Measurements from ENCODE around the gene TSC22D1.

Gene TSC22D1

GRCh38 chr13:44423824-44424223 lies 152.3 kb downstream of the TSC22D1 start:
- no peak for DNase-seq

GRCh38 chr13:44422755-44423643 lies 153.1 kb downstream of the TSC22D1 start:
- no peak for DNase-seq

- no peak for DNase-seq
Observed at GRCh38 chr13:44421853-44422525, 154.1 kb downstream of the TSC22D1 start.

DNA sequence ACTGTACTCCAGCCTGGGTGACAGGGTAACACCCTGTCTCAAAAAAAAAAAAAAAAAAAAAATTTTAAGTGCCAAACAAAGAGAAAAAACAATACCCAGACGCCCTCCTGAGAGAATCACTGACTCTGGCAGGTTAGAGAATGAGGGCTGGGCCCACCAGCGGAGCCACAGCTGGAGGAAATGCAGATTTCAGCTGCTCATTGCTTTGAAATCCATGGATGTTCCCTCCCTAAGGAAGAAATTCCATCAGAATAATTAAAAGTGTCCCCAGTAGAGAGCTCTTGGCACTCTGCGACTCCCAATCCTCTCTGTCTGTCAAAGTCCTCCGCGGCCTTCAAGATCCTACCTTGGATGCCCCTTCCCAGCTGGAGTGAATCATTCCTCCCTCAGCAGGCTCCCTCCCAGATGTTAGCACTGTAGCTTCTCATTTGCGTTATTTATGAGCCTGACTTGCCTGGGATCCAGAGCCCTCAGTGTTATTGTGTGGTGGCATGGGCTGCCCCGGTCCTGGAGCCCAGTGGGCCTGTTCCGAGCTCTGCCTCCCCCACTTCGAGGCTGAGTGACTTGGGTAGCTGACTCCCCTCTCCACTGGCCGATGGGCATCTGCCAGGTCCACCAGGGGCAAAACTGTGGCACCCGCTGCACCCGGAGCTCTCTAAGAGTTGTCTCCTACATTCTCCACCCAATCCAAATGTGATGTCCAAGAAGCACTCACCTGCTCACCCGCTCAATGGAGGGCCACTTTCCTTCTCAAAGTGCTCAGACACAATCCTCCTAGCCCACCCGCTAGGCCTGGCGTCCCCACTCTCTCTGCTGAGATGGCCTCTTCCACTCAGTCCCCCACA lies 155.5 kb downstream of the TSC22D1 start:
- no peak for DNase-seq

DNA sequence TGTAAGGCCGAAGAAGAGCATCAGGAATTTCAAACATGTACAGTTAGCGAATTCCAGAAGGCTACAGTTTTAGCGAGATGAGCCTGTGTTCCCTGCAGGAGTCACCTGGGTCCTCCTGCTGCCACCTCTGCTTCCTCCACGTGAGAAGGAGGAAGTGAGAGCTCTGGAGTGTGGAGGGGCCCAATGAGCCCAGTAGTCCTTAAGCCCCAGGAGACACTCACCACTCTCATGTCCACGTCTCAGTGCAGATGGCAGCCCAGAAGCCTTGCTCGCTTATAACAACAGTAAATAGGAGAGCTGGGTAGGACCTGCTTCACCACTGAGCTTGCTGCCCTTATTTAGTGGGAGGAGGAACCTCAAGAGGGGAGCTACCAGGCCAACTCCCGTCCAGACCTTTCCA lies 158.3 kb downstream of the TSC22D1 start:
- DNase-seq, result no peak

GRCh38 chr13:44417446-44417845 lies 158.7 kb downstream of the TSC22D1 start:
- no peak for DNase-seq

DNA sequence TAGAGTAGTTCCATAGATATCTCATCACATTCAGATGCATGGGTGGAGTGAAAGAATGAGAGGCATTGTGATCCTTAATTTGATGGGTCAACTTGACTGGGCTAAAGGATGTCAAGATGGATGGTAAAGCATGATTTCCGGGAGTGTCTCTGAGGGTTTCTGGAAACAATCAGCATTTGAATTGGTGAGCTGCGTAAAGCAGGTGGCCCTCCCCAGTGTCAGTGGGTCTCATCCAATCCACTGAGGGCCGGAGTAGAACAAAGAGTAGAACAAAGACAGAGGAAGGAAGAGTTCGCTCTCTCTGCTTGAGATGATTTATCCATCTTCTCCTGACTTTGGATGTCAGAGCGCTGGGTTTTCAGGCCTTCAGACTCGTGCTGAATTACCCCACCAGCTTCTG lies 159.4 kb downstream of the TSC22D1 start:
- no peak for DNase-seq

GRCh38 chr13:44416301-44416700 lies 159.8 kb downstream of the TSC22D1 start:
- no peak for DNase-seq

DNA sequence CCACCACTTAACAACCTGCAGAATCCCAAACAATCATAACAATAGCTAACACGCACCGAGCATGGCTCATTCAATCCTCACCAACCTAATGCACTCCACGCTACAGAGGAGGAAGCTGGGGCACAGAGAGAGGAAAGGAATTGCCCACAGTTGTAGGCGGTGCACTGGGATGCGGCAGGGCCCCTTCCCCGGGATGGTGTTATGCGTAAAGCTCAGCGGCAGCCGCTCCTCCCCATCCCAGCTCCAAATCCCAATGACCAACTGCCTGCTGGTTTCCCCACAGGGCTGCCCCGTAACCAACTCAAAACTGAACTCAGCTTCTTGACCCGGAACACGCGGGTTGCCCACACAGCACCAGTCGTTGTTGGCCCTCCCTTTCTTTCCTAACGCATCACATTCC lies 160.3 kb downstream of the TSC22D1 start:
- DNase-seq, result no peak

DNA sequence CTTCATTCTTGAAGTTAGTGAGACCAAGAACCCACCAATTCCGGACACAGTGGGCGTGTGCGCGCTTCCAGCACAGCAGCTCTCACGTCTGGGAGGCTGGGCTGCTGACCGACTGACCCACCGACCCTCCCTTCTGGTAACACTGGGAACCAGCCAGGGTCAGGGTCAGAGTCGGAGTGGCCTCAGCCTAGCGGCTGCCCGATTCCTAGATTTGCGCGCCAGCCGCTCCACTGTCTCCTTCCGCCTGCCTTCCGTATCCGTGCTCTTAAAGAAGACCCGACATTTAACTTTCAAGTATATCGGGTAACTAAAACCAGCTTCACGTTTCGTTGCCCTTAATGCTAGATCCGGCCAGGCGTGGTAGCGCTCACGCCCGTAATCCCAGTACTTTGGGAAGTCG lies 161.4 kb downstream of the TSC22D1 start:
- no peak for DNase-seq

DNA sequence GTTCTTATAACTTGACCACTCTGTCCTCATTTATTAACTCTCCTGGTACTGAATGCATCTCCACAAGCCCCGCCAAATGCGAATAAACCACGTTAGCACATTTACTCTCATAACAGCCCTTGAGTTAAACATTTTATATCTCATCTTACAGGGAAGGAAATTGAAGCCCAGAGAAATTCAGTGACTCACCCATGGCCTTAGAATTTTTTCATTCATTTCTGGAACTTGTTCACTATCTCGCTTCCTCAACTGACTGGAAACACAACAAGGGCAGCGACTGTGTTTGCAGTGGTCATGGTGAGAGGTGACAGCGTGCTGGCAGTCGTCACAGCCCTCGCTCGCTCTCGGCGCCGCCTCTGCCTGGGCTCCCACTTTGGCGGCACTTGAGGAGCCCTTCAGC lies 163.0 kb downstream of the TSC22D1 start:
- no peak for DNase-seq

GRCh38 chr13:44412346-44412935 lies 163.7 kb downstream of the TSC22D1 start:
- DNase-seq, result no peak

DNA sequence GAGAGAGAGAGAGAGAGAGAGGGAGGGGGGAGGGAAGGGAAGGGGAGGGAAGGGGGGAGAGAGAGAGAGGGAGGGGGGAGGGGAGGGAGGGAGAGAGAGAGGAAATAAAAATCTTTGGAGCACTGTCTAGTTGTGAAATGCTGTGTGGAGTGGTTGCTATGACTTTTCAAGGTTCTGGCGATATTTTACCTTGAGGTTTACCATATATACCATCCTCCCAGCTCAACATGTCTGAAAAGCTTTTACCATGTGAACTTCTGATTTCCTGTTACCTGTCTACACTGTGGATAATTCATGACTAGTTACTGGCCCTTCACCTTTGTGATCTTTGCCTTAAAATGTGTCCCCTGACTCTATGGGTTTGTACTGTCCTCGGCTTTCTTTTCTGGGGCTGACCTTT lies 164.3 kb downstream of the TSC22D1 start:
- no peak for DNase-seq

GRCh38 chr13:44410328-44410859 lies 165.7 kb downstream of the TSC22D1 start:
- no peak for DNase-seq

- no peak for DNase-seq
Observed at GRCh38 chr13:44409595-44409994, 166.5 kb downstream of the TSC22D1 start.

GRCh38 chr13:44407891-44408290 lies 168.2 kb downstream of the TSC22D1 start:
- DNase-seq, result no peak

- no peak for DNase-seq
Observed at GRCh38 chr13:44407379-44407778, 168.8 kb downstream of the TSC22D1 start.

DNA sequence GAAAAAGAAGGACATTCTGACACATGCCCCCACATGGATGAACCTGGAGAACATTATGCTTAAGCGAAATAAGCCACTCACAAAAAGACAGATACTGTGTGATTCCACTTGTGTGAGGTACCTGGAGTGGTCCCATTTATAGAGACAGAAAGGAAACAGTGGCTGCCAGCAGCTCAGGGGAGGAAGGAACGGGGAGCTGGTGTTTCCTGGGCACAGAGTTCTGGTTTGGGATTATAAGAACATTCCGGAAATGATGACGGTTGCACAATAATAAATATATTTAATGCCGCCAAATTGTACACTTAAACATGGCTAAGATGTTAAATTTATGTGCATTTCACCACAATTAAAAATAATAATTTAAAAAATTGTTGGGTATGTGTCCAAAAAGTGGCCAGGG lies 169.5 kb downstream of the TSC22D1 start:
- no peak for DNase-seq

- DNase-seq, result no peak
Observed at GRCh38 chr13:44404261-44405132, 171.6 kb downstream of the TSC22D1 start.

GRCh38 chr13:44403461-44404056 lies 172.6 kb downstream of the TSC22D1 start:
- no peak for DNase-seq

- DNase-seq, result no peak
Observed at GRCh38 chr13:44402899-44403445, 173.2 kb downstream of the TSC22D1 start.

All from activated CD8-positive, alpha-beta memory T cell treated with anti-CD3 and anti-CD28 coated beads, Interleukin-2, amount 50 U/mL, for 48 hours (primary cell).